Femur (tissue), 1 donor: Measurements from ENCODE around the gene SPTBN1.
"Not testable (repeated sequence)": the region's sequence is repeated elsewhere in the genome, so short reads cannot be mapped to it uniquely, and the experiment has no call there.

Experiments used
- DNase-seq: peaks from one replicate; pipeline ENCODE4 v3.0.0-alpha.2; 2017

SPTBN1 gene

DNA sequence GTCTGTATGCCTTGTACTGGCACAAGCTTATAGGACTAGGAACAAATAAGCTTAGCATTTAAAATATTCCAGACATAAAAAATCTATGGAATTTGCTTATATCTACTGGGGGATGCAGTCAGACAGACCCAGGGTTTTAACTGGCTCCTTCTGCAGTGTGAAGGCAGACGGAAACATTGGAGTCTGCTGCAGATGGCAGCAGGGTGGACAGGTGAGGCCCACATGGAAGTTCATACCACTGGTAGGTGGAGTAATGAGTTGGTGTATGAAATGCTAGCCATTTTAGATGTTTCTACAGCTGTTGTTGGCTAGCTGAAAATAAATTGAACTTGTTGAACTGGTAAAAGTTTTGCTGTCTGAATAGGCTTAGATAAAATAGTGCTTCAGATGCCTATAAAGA lies 17.7 kb downstream of the SPTBN1 start:
- DNase-seq, result no peak

GRCh38 chr2:54475285-54475684 lies 19.2 kb downstream of the SPTBN1 start:
- no peak for DNase-seq

- no peak for DNase-seq
These were observed 19.8 kb downstream of the SPTBN1 start for GRCh38 chr2:54475919-54476318.

- no peak for DNase-seq
These were observed 20.7 kb downstream of the SPTBN1 start for GRCh38 chr2:54476852-54477251.

- no peak for DNase-seq
These were observed 21.8 kb downstream of the SPTBN1 start for GRCh38 chr2:54477896-54478295.

- no peak for DNase-seq
These were observed 22.8 kb downstream of the SPTBN1 start for GRCh38 chr2:54478899-54479298.

DNA sequence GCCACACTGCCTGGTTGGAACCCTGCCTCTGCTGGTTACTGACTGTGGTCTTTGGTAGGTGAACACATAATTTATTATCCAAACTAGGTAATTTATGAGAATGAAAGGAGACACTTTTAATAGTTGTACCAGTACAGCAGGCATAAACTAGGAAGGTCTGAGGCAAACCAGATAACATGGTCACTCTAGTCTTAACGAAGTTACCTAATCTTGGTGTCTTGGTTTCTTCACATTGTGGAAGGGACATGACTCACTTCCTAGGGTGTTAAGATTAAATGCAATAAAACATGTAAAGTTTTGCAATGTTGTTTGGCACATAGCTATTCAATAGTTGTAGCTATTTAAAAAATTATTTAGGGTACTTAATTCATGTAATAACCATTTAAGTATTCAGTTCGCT lies 23.3 kb downstream of the SPTBN1 start:
- no peak for DNase-seq

DNA sequence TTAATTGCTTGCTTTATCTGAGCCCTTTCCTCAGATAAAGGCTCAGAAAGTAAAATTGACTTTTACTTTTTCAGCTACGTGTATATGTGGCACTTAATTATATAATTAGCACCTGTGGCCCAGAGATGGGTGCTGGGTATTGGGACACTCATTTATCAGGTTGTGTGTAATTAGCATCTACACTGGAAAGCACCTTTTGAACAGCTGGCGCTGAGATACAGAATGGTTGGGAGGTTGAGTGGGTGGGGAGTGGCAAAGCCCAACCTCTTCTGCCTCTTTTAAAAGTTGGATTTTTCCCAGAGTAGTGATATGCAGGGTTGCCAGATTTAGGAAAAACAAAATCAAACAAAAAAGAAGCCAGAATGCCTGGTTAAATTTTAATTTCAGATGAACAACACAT lies 23.9 kb downstream of the SPTBN1 start:
- no peak for DNase-seq

DNA sequence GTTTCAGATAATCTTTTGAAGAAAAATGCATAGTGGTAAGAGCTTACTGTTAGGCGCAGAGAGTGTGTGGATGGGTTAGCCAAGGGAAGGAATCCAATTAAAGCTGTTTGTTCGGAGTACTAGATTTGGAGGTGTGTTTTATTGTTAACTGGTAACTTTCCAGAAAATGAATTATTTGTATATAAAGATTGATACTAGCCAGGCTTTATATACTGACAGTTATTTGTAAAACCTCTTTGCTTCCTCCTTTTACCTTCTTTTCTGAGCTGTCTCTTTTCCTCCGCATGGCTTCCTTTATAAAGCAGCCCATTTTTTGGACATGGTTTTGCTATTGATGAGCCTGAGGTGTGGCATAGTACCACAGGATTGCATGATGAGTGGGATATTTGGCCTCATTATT lies 25.6 kb downstream of the SPTBN1 start:
- no peak for DNase-seq

GRCh38 chr2:54482715-54483114 lies 26.6 kb downstream of the SPTBN1 start:
- peak; percentile 73 for DNase-seq

GRCh38 chr2:54483426-54483825 lies 27.3 kb downstream of the SPTBN1 start:
- DNase-seq, result no peak

DNA sequence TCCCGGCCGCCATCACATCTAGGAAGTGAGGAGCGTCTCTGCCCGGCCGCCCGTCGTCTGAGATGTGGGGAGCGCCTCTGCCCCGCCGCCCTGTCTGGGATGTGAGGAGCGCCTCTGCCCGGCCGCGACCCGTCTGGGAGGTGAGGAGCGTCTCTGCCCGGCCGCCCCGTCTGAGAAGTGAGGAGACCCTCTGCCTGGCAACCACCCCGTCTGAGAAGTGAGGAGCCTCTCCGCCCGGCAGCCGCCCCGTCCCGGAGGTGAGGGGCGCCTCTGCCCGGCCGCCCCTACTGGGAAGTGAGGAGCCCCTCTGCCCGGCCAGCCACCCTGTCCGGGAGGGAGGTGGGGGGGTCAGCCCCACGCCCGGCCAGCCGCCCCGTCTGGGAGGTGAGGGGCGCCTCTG lies 29.6 kb downstream of the SPTBN1 start:
- DNase-seq, result not testable (repeated sequence)

- no peak for DNase-seq
These were observed 30.6 kb downstream of the SPTBN1 start for GRCh38 chr2:54486766-54487165.

DNA sequence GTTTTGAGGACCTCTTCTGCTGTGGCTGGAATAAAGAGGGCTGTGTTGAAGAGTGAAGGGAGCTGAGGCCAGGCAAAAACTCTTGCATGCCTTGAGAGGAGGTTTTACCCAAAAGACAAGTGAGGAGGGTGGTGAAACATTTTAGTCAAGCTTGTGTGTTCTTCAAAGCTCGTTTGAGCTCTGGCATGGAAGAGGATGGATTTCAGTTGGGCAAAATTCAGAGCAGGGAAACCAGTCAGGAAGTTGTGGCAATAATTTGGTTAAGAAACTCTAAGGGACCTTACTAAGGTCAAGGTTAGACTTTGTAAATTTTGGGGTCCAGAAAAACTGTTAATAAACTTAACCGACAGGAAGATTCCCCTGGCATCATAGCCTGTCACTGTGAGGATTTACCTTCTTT lies 34.7 kb downstream of the SPTBN1 start:
- DNase-seq, result no peak

GRCh38 chr2:54492335-54492734 lies 36.2 kb downstream of the SPTBN1 start:
- no peak for DNase-seq

DNA sequence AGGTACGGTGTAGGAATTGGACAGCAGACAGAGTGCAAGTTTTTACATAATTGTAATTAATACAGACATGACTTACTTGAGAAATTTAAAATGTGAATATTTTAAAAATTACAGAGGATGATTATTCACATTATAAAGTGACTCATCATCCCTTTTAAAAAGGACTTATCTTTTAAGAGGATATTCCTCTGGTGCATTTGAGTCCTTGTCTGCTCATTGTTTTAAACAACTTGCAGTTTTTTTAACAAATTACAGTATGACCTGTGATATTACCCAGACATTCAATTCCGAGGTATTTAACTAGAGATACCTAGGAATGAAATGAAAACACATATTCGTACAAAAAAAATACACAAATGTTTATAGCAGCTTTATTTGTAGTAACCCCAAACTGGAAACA lies 38.0 kb downstream of the SPTBN1 start:
- DNase-seq, result no peak

DNA sequence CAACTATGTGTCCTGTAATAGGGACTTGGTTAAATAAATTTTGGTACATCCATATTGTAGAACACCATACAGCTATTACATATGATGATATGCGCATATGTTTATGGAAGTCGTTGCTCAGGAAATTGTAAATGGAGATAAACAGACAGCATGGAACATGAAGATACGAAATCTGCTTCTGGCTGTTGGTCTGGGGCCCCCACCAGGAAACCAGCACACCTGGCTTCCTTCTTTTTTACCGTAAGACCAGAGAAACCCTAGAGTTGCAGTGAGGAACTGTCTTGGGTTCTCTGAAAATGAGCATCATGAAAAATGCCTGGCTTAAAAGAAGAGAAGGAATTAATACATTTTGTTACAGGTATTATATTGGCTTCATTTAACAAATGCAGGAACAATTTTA lies 40.8 kb downstream of the SPTBN1 start:
- DNase-seq, result no peak

DNA sequence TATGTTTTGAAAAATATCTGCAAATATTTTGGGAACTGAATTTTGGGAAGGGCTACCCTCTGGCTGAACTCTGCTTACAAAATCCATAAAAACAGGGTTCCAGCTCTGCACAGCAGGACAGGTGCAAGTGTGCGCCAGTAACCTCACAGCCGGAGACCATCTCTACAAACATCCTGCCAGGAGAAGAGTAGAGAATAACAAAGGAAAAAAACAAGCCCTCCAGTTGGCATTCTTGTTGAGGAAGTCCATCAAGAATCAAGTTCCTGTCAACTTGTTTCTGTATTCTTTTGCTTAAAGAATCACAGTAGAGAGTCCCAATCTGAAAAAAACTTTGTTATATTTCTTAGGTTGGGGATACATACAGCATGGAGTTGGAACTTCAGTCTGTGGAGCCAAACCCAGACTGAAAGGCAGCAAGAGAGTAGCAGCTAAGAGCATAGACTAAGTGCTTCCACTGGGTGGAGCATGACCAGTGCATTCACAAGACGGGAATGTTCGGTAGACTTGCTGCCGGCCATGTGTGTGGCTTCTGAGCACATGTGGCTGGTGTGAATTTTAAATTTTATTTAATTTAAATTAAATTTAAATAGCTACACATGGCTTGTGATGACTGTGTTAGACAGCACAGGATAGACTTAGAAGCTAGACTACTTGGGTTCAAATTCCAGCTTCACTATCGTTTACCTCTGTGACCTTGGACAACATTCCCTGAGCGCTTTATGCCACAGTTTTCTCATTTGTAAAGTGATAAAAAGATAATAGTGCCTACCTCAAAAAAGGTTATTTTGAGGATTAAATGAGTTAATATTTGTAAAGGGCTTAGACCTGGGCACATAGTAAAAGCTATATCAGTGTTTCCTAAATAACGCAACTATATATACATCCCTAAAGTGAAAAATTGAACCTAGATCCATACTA lies 41.9 kb downstream of the SPTBN1 start:
- DNase-seq, result peak; percentile 50

GRCh38 chr2:54499661-54500060 lies 43.5 kb downstream of the SPTBN1 start:
- peak; percentile 44 for DNase-seq

- DNase-seq, result no peak
These were observed 44.5 kb downstream of the SPTBN1 start for GRCh38 chr2:54500404-54501205.

GRCh38 chr2:54502731-54503130 lies 46.6 kb downstream of the SPTBN1 start:
- DNase-seq, result no peak

DNA sequence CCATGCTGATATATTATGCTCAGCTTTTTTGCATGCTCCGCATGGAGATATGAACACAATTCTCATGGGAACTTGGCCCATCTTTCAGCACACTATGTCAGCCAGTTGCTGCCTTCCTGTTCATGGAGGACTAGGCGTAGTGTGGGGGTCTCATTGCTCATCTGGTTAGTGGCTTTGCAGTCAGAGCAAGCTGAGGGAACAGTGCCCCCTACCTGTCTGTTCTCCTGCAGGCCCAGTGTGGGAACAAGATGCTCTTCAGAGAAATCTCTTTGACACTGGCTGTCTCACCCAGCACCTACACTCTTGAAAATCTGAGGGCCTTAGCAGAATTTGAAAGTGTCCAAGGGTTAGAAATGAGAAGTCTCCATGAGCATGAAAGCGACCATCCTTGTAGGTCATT lies 47.1 kb downstream of the SPTBN1 start:
- no peak for DNase-seq

- DNase-seq, result no peak
These were observed 47.7 kb downstream of the SPTBN1 start for GRCh38 chr2:54503828-54504227.

DNA sequence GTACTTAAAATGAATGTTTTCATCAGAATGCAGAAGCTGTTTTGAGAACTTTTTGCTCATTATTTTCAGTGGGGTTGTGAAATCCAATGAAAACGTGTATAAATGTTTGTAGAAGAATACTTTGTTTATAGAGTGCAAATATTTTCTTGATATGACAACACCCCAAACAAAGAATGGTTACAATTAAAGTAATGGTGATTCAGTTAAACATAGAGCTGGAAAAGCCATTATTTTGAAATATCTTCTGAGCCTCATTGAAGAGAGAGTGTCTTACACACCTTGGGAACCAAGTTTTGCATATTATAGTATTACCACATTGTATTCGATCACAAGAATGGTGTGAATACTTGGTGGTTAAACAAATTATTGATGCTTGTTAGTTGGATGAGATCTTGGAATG lies 48.7 kb downstream of the SPTBN1 start:
- DNase-seq, result no peak
